Small intestine (tissue), 7 donors: Measurements from ENCODE around the gene PITPNC1. TPM values are rescaled to one million over a fixed set of nuclear protein-coding genes. Genes with fewer than 3 reads are reported as not detected.
A peak's percentile ranks its signal among the peaks of the same experiment; 100 is the strongest.
"Not testable (repeated sequence)": the region's sequence is repeated elsewhere in the genome, so short reads cannot be mapped to it uniquely, and the experiment has no call there.

Experiments used
- DNase-seq, 2 donors: peaks; one replicate each; pipeline versions ENCODE4 v3.0.0 to v3.0.0-alpha.2; 2013
- FAIRE-seq: peaks from 2 replicates; lab custom pipeline; 2012; peaks lifted over from hg19 to GRCh38; lab: Jason Lieb, UNC
- H3K27ac ChIP-seq, 3 donors: one replicate each; pipeline ENCODE4 v1.5.1; 2013; ENCODE audit warnings: low read length in 2 of 3, mild to moderate bottlenecking in 2 of 3, control low read depth in 1 of 3, inconsistent platforms in 1 of 3, low read depth in 1 of 3, moderate library complexity in 1 of 3
- H3K27me3 ChIP-seq, 3 donors: one replicate each; pipeline ENCODE4 v1.6.1; 2013; ENCODE audit warnings: low read length in 3 of 3, inconsistent platforms in 1 of 3; ENCODE audit not compliant: control insufficient read depth in 3 of 3, insufficient read depth in 3 of 3
- H3K36me3 ChIP-seq, 3 donors: one replicate each; pipeline ENCODE4 v1.6.1; 2013; ENCODE audit warnings: low read length in 3 of 3, inconsistent platforms in 1 of 3, low read depth in 1 of 3, mild to moderate bottlenecking in 1 of 3, moderate library complexity in 1 of 3; ENCODE audit not compliant: control insufficient read depth in 3 of 3, insufficient read depth in 2 of 3
- H3K4me1 ChIP-seq, 3 donors: one replicate each; pipeline ENCODE4 v1.6.1; 2013; ENCODE audit warnings: low read length in 2 of 3, inconsistent platforms in 1 of 3, low read depth in 1 of 3, mild to moderate bottlenecking in 1 of 3, moderate library complexity in 1 of 3; ENCODE audit not compliant: control insufficient read depth in 3 of 3, insufficient read depth in 2 of 3
- H3K4me3 ChIP-seq, 3 donors: one replicate each; pipeline ENCODE4 v1.5.1; 2013; ENCODE audit warnings: low read length in 3 of 3, control low read depth in 1 of 3, inconsistent platforms in 1 of 3, low read depth in 1 of 3, mild to moderate bottlenecking in 1 of 3, moderate library complexity in 1 of 3
- H3K9me3 ChIP-seq, 2 donors: one replicate each; pipeline ENCODE4 v1.6.1; 2013; ENCODE audit warnings: low read depth in 1 of 2, low read length in 1 of 2; ENCODE audit not compliant: control insufficient read depth in 2 of 2, insufficient read depth in 1 of 2
- WGBS, 3 donors: extraction: QIAGEN DNeasy Blood & Tissue Kit; methylation state at CpG; one replicate each; pipeline ENCODE4 v1.1.7; 2013; 5-methylcytosine and 5-hydroxymethylcytosine counted together
- polyA plus RNA-seq, 4 donors: library from polyadenylated mRNA; stranded (reverse) in 3 of 4; unstranded in 1 of 4; fragments of 200-250 nt in 3 of 4; fragments of 120-200 nt in 1 of 4; gene quantifications; one replicate each; pipeline versions ENCODE4 v1.2.1 to v1.2.3, GENCODE V29; 2013
- donor health status: healthy with polysubstance abuse.
- donor health status: control.
- donor health status: control.
- donor health status: Bipolar disorder and iron deficiency.
- donor health status: healthy.

Gene PITPNC1
- polyA plus RNA-seq, 4 donors: 0.67 to 11.7 (median 3.4) TPM

DNA sequence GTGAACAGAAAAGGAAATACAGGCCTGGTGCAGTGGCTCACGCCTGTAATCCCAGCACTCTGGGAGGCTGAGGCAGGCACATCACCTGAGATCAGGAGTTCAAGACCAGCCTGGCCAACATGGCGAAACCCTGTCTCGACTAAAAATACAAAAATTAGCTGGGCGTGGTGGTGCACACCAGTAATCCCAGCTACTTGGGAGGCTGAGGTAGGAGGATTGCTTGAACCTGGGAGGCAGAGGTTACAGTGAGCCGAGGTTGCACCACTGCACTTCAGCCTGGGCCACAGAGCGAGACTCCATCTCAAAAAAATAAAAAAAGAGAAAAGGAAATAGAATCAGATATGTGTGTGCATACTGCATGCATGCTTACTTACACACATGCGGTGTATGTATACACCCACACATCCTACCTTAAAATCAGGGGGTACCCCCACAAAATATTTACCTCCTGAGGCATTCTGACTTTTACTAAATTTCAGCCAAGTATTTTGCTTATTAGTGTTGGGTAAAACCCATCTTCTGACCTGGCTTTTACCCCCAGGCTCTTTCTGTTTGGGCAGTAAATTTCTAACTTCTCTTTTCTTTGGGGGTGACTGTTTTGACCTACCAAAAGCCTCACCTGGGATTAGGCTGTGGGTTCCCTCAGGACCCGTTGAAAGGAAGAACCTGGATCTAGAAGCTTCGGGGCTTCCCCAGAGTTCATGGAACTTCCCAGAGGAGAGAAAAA, 201.8 kb downstream of the PITPNC1 start:
- not testable (repeated sequence) for H3K27me3 ChIP-seq, H3K27ac ChIP-seq, DNase-seq, H3K9me3 ChIP-seq, FAIRE-seq, H3K36me3 ChIP-seq, H3K4me3 ChIP-seq, H3K4me1 ChIP-seq
- 90 to 93% (median 92%) methylated on average over 9 of the region's 9 CpGs for WGBS, 3 donors

DNA sequence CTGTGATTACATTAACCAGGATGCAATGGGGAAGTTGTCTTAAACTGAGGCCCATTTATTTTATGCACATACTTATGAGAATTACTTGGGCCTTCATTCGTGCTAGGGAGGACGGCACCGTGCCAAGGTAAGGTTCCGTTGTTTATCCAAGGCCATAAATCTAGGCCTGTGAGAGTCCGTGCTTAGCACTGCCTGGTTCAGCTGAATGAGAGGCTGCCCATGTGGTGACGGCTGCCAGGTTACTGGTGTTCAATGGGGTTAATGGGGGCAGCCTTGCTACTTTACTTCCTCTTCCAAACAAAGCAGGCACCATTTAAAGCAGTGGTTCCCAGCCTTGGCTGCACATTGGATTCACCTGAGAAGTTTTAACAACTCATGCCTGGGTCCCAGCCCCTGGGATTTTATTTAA, 205.6 kb downstream of the PITPNC1 start:
- WGBS, 3 donors: 14 to 61% (median 24%) methylated on average over 6 of the region's 6 CpGs

DNA sequence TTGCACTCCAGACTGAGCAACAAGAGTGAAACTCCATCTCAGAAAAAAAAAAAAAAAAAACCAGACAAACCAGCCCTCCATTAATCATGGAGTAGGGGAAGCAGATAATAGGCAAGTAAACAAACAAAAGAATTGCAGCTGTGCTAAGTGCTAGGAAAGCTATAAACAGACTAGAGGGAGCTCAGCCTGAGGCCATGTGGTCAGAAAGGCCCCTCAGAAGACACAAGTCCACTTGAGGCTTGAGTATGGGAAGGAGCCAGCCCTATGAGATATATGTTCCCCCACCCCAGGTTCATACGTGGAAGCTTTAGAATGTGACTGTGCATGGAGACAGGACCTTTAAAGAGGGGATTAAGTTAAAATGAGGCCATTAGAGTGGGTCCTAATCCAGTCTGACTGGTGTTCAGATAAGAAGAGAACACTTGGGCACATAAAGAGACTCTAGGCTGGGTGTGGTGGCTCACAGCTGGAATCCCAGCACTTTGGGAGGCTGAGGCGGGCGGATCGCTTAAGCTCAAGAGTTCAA, 208.1 kb downstream of the PITPNC1 start:
- DNase-seq (peak; percentile 29 to 31), FAIRE-seq (no peak)
- Histone ChIP-seq H3K9me3 (peaks cover 0 to 8% of the 10 kb centered on the region in 2 donors), H3K27ac (no peak overlapping the region), H3K36me3 (no peaks in the 10 kb centered on the region), H3K4me1 (no peaks in the 10 kb centered on the region), H3K4me3 (no peak overlapping the region), H3K27me3 (no peaks in the 10 kb centered on the region)
- 61 to 83% (median 78%) methylated on average over 3 to 4 of the region's 4 CpGs for WGBS, 3 donors

More for the DNA sequence above, 205.6 kb downstream of the PITPNC1 start:
- H3K36me3 ChIP-seq: no peaks in the 10 kb centered on the region
- DNase-seq: peak in 1 of 2 donors; percentile 87
- no peaks in the 10 kb centered on the region for H3K4me1 ChIP-seq
- H3K27me3 ChIP-seq: no peaks in the 10 kb centered on the region
- H3K27ac ChIP-seq: peak overlapping the region in 1 of 3 donors; percentile 63
- FAIRE-seq: no peak
- H3K4me3 ChIP-seq: no peak overlapping the region
- H3K9me3 ChIP-seq: peaks cover 0 to 8% of the 10 kb centered on the region in 2 donors

- peaks cover 0 to 8% of the 10 kb centered on the region in 2 donors for H3K9me3 ChIP-seq
- WGBS, 3 donors: 66 to 94% (median 89%) methylated on average over 9 of the region's 9 CpGs
- FAIRE-seq (no peak), DNase-seq (no peak)
- no peak overlapping the region for H3K4me3 ChIP-seq
- H3K27me3 ChIP-seq: no peaks in the 10 kb centered on the region
- H3K27ac ChIP-seq: no peak overlapping the region
- H3K36me3 ChIP-seq: no peaks in the 10 kb centered on the region
- no peaks in the 10 kb centered on the region for H3K4me1 ChIP-seq
Measured at GRCh38 chr17:67588326-67588725, 211.2 kb downstream of the PITPNC1 start.

GRCh38 chr17:67594115-67594880, 217.2 kb downstream of the PITPNC1 start:
- Histone ChIP-seq H3K9me3 (no peaks in the 10 kb centered on the region), H3K4me3 (no peak overlapping the region), H3K27me3 (no peaks in the 10 kb centered on the region), H3K4me1 (no peaks in the 10 kb centered on the region), H3K27ac (peak overlapping the region in 2 of 3 donors; percentile 1 to 17), H3K36me3 (no peaks in the 10 kb centered on the region)
- FAIRE-seq (no peak), DNase-seq (peak; percentile 37 to 47)
- 33 to 59% (median 55%) methylated on average over 7 of the region's 7 CpGs for WGBS, 3 donors

DNA sequence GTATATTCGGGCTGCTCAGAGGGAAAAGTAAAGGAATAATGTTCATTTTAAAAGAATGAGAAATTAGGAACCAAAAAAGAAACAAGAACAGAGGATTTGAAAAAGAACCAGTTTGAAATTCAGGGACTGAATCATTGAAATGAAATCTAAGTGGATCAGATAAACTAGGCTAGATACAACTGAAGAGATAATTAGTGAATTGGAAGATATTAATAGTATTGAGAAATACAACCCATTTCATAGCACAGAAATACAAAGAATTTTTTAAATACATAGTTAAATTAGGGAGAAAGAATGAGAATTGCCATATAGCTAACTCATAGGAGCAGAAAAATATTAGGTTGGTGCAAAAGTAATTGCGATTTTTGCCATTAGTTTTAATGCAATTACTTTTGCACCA, 223.3 kb downstream of the PITPNC1 start:
- H3K9me3 ChIP-seq: no peaks in the 10 kb centered on the region
- H3K27me3 ChIP-seq: no peaks in the 10 kb centered on the region
- H3K27ac ChIP-seq: no peak overlapping the region
- no peaks in the 10 kb centered on the region for H3K36me3 ChIP-seq
- WGBS, 3 donors: 96 to 100% (median 98%) methylated on average over 2 of the region's 2 CpGs
- H3K4me1 ChIP-seq: no peaks in the 10 kb centered on the region
- DNase-seq (no peak), FAIRE-seq (no peak)
- no peak overlapping the region for H3K4me3 ChIP-seq

- H3K27me3 ChIP-seq: no peaks in the 10 kb centered on the region
- no peak overlapping the region for H3K27ac ChIP-seq
- H3K9me3 ChIP-seq: no peaks in the 10 kb centered on the region
- DNase-seq: no peak
- no peaks in the 10 kb centered on the region for H3K4me1 ChIP-seq
- H3K4me3 ChIP-seq: no peak overlapping the region
- 78 to 86% (median 82%) methylated on average over 4 of the region's 4 CpGs for WGBS, 3 donors
- H3K36me3 ChIP-seq: no peaks in the 10 kb centered on the region
- no peak for FAIRE-seq
Measured at GRCh38 chr17:67601897-67602296, 224.8 kb downstream of the PITPNC1 start.

- no peak overlapping the region for H3K4me3 ChIP-seq
- no peaks in the 10 kb centered on the region for H3K9me3 ChIP-seq
- DNase-seq (no peak), FAIRE-seq (no peak)
- no peaks in the 10 kb centered on the region for H3K36me3 ChIP-seq
- H3K27me3 ChIP-seq: no peaks in the 10 kb centered on the region
- WGBS, 3 donors: 76 to 85% (median 83%) methylated on average over 4 of the region's 4 CpGs
- H3K4me1 ChIP-seq: no peaks in the 10 kb centered on the region
- H3K27ac ChIP-seq: no peak overlapping the region
Measured at GRCh38 chr17:67602444-67602843, 225.4 kb downstream of the PITPNC1 start.
